Measurements from ENCODE around the gene CDKAL1.
"Not testable (repeated sequence)": the region's sequence is repeated elsewhere in the genome, so short reads cannot be mapped to it uniquely, and the experiment has no call there.

The CDKAL1 gene

GRCh38 chr6:20732362-20732761 lies 198.1 kb downstream of the CDKAL1 start:
- not testable (repeated sequence) for H3K4me3 ChIP-seq (ENCODE audit: low read depth, low read length)

- no peak overlapping the region for H3K4me3 ChIP-seq (ENCODE audit: low read depth, low read length)
Observed at GRCh38 chr6:20732896-20733295, 198.6 kb downstream of the CDKAL1 start.

- no peak overlapping the region for H3K4me3 ChIP-seq (ENCODE audit: low read depth, low read length)
Observed at GRCh38 chr6:20737912-20738311, 203.7 kb downstream of the CDKAL1 start.

GRCh38 chr6:20740088-20740487 lies 205.8 kb downstream of the CDKAL1 start:
- H3K4me3 ChIP-seq (ENCODE audit: low read depth, low read length): no peak overlapping the region

- H3K4me3 ChIP-seq (ENCODE audit: low read depth, low read length): no peak overlapping the region
Observed at GRCh38 chr6:20740727-20741126, 206.5 kb downstream of the CDKAL1 start.

- no peak overlapping the region for H3K4me3 ChIP-seq (ENCODE audit: low read depth, low read length)
Observed at GRCh38 chr6:20741490-20741889, 207.2 kb downstream of the CDKAL1 start.

- H3K4me3 ChIP-seq (ENCODE audit: low read depth, low read length): no peak overlapping the region
Observed at GRCh38 chr6:20744911-20745557, 210.8 kb downstream of the CDKAL1 start.

- H3K4me3 ChIP-seq (ENCODE audit: low read depth, low read length): no peak overlapping the region
Observed at GRCh38 chr6:20746024-20746423, 211.8 kb downstream of the CDKAL1 start.

- H3K4me3 ChIP-seq (ENCODE audit: low read depth, low read length): no peak overlapping the region
Observed at GRCh38 chr6:20746805-20747558, 212.7 kb downstream of the CDKAL1 start.

- no peak overlapping the region for H3K4me3 ChIP-seq (ENCODE audit: low read depth, low read length)
Observed at GRCh38 chr6:20747991-20748390, 213.7 kb downstream of the CDKAL1 start.

GRCh38 chr6:20751293-20751935 lies 217.2 kb downstream of the CDKAL1 start:
- no peak overlapping the region for H3K4me3 ChIP-seq (ENCODE audit: low read depth, low read length)

- no peak overlapping the region for H3K4me3 ChIP-seq (ENCODE audit: low read depth, low read length)
Observed at GRCh38 chr6:20755631-20756030, 221.4 kb downstream of the CDKAL1 start.

- not testable (repeated sequence) for H3K4me3 ChIP-seq (ENCODE audit: low read depth, low read length)
Observed at GRCh38 chr6:20756584-20757147, 222.4 kb downstream of the CDKAL1 start.

GRCh38 chr6:20757761-20758160 lies 223.5 kb downstream of the CDKAL1 start:
- H3K4me3 ChIP-seq (ENCODE audit: low read depth, low read length): no peak overlapping the region

- H3K4me3 ChIP-seq (ENCODE audit: low read depth, low read length): no peak overlapping the region
Observed at GRCh38 chr6:20763296-20763695, 229.0 kb downstream of the CDKAL1 start.

GRCh38 chr6:20769631-20770030 lies 235.4 kb downstream of the CDKAL1 start:
- no peak overlapping the region for H3K4me3 ChIP-seq (ENCODE audit: low read depth, low read length)

GRCh38 chr6:20770773-20771172 lies 236.5 kb downstream of the CDKAL1 start:
- H3K4me3 ChIP-seq (ENCODE audit: low read depth, low read length): no peak overlapping the region

GRCh38 chr6:20771409-20771808 lies 237.2 kb downstream of the CDKAL1 start:
- H3K4me3 ChIP-seq (ENCODE audit: low read depth, low read length): no peak overlapping the region

- H3K4me3 ChIP-seq (ENCODE audit: low read depth, low read length): no peak overlapping the region
Observed at GRCh38 chr6:20773822-20774221, 239.6 kb downstream of the CDKAL1 start.

GRCh38 chr6:20775981-20776380 lies 241.7 kb downstream of the CDKAL1 start:
- no peak overlapping the region for H3K4me3 ChIP-seq (ENCODE audit: low read depth, low read length)

GRCh38 chr6:20777801-20778200 lies 243.5 kb downstream of the CDKAL1 start:
- no peak overlapping the region for H3K4me3 ChIP-seq (ENCODE audit: low read depth, low read length)

GRCh38 chr6:20778459-20778858 lies 244.2 kb downstream of the CDKAL1 start:
- H3K4me3 ChIP-seq (ENCODE audit: low read depth, low read length): no peak overlapping the region
